ENCODE data around the gene TNFRSF17. TPM values are rescaled to one million over a fixed set of nuclear protein-coding genes. Genes with fewer than 3 reads are reported as not detected.

TNFRSF17 gene
- total and polyA plus RNA-seq, 10 of the 15 experiments (the other 5 are each of a cell fraction or from before 2014, with no cell fraction given), result 106 to 461 (median 179) TPM

- no peak overlapping the region for H3K4me2 ChIP-seq (ENCODE audit: control insufficient read depth, insufficient read depth)
- in situ Hi-C loops (cut with MboI), result loop anchor here (5.0 kb wide), 1 partner anchor 118 kb away; no protein-coding TSS in a partner anchor
- no peak for ATAC-seq
- DNase-seq (ENCODE audit: low read depth, low spot score), result no peak
- ChIA-PET POLR2A (interaction anchor here (0.6 to 1.3 kb wide), 8 partner anchors 10 to 119 kb away, joined by 3 to 6 read pairs (median 4); partner anchors contain the start of gene TNFRSF17), RAD21 (ENCODE audit: unreplicated experiment) (interaction anchor here (0.5 to 2.4 kb wide), 19 partner anchors 10 to 148 kb away, joined by 3 to 68 read pairs (median 4); partner anchors contain the start of genes RSL1D1 and TNFRSF17), SMC1A (ENCODE audit: uncharacterized antibody, unreplicated experiment) (interaction anchor here (0.6 to 2.4 kb wide), 25 partner anchors 10 to 147 kb away, joined by 3 to 61 read pairs (median 4); partner anchors contain the start of genes GSPT1, SNX29 and TNFRSF17), CTCF (interaction anchor here (0.7 to 2.6 kb wide), 20 partner anchors 10 to 147 kb away, joined by 3 to 85 read pairs (median 6); partner anchors contain the start of gene TNFRSF17)
- intact Hi-C loops (cut with micrococcal nuclease; ENCODE audit: unreplicated experiment), result loop anchor here (1.0 kb wide), 2 partner anchors 29 to 119 kb away; no protein-coding TSS in a partner anchor
- H3K27ac ChIP-seq (ENCODE audit: control insufficient read depth, insufficient read depth), result no peak overlapping the region
- no peaks in the 10 kb centered on the region for H4K20me1 ChIP-seq (ENCODE audit: control insufficient read depth, insufficient read depth)
- H3K4me3 ChIP-seq, result no peak overlapping the region
- H3K79me2 ChIP-seq (ENCODE audit: control insufficient read depth, insufficient read depth, low read length), result no peaks in the 10 kb centered on the region
- no peaks in the 10 kb centered on the region for H3K36me3 ChIP-seq (ENCODE audit: control insufficient read depth in 2 of 2, insufficient read depth in 2 of 2, low read length in 1 of 2)
- FAIRE-seq, result no peak
- TF ChIP-seq E2F8 (IDR thresholded peaks at IDR 0.05; ENCODE audit: low read depth, partially characterized antibody), result no peak
- TF ChIP-seq NRF1 (conservative IDR thresholded peaks at IDR 0.05; ENCODE audit: low read depth, low read length), result no peak
- H3K4me1 ChIP-seq (ENCODE audit: control insufficient read depth, insufficient read depth, low read length), result peaks cover 9% of the 10 kb centered on the region
- no peaks in the 10 kb centered on the region for H3K27me3 ChIP-seq (replicated peaks in 1 of 2; ENCODE audit: control insufficient read depth in 2 of 2, insufficient read depth in 2 of 2, low read length in 1 of 2)
- 63% methylated on average over 5 of the region's 5 CpGs for WGBS (ENCODE audit: insufficient coverage, insufficient replicate concordance, low lambda C conversion rate, missing lambda C conversion rate)
- no peak overlapping the region for H3K9ac ChIP-seq (ENCODE audit: control insufficient read depth, insufficient read depth, low read length)
- BruUV-seq (replicated peaks), result no TSS peak
- H3K9me3 ChIP-seq (replicated peaks; ENCODE audit: control insufficient read depth, insufficient read depth, low read length), result no peaks in the 10 kb centered on the region
- H2AFZ ChIP-seq (ENCODE audit: control insufficient read depth, low read depth, low read length), result no peak overlapping the region
Measured at GRCh38 chr16:11948819-11949218, 16.2 kb upstream of the TNFRSF17 start.
